ENCODE data around the gene CRLF3.
"Not testable (repeated sequence)": the region's sequence is repeated elsewhere in the genome, so short reads cannot be mapped to it uniquely, and the experiment has no call there.

DNA sequence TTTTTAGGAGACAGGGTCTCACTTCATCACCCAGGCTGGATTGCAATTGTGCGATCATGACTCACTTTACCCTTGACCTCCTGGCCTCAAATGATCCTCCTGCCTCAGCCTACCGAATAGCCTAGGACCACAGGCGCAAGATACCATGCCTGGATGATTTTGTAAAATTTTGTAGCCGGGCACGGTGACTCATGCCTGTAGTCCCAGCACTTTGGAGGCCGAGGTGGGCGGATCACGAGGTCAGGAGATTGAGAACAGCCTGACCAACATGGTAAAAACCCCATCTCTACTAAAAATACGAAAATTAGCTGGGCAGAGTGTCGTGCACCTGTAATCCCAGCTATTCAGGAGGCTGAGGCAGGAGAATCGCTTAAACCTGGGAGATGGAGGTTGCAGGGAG is 73.5 kb downstream of the CRLF3 start:
- TF ChIP-seq, protein P1, sequence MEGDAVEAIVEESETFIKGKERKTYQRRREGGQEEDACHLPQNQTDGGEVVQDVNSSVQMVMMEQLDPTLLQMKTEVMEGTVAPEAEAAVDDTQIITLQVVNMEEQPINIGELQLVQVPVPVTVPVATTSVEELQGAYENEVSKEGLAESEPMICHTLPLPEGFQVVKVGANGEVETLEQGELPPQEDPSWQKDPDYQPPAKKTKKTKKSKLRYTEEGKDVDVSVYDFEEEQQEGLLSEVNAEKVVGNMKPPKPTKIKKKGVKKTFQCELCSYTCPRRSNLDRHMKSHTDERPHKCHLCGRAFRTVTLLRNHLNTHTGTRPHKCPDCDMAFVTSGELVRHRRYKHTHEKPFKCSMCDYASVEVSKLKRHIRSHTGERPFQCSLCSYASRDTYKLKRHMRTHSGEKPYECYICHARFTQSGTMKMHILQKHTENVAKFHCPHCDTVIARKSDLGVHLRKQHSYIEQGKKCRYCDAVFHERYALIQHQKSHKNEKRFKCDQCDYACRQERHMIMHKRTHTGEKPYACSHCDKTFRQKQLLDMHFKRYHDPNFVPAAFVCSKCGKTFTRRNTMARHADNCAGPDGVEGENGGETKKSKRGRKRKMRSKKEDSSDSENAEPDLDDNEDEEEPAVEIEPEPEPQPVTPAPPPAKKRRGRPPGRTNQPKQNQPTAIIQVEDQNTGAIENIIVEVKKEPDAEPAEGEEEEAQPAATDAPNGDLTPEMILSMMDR (IDR thresholded peaks at IDR 0.05), result not testable (repeated sequence)
- TF ChIP-seq POLR2A (IDR thresholded peaks at IDR 0.05), result not testable (repeated sequence)
